IMR-90 (cell line): Measurements from ENCODE around the gene CLDN6. TPM values are rescaled to one million over a fixed set of nuclear protein-coding genes. Genes with fewer than 3 reads are reported as not detected.

Source experiments
- ATAC-seq: fragments of 200-7000 bp; cut with Tn5 transposase; 2 replicates; pipeline ENCODE4 v1.9.1; 2020; ENCODE audit warnings: low read depth, mild to moderate bottlenecking, moderate library complexity
- Bru-seq: library from RNA; stranded (reverse); fragments of 400-500 nt; gene quantifications from one replicate; lab custom pipeline; 2021; lab: Mats Ljungman, UMichigan
- BruChase-seq, 2 experiments: library from RNA; stranded (reverse); fragments of 400-500 nt; gene quantifications; one replicate each; lab custom pipeline; 2021; lab: Mats Ljungman, UMichigan
- BruUV-seq: library from RNA; stranded (reverse); fragments of 400-500 nt; replicated peaks from 2 replicates; lab custom pipeline; 2021; lab: Mats Ljungman, UMichigan
- CTCF ChIA-PET: fragments of 300-600 bp; formaldehyde crosslinking; extraction: SDS; loops from one replicate; lab custom pipeline; 2021; ENCODE audit warnings: antibody characterized with exemption; lab: Yijun Ruan, JAX
- POLR2A ChIA-PET: fragments of 300-600 bp; sonication (Branson Sonifier 250); formaldehyde crosslinking; loops from one replicate; lab custom pipeline; 2022; ENCODE audit warnings: antibody characterized with exemption; ENCODE audit not compliant: unreplicated experiment; lab: Charles Lee
- DNase-seq: peaks from one replicate; pipeline ENCODE4 v3.0.0; 2013
- H2AFZ ChIP-seq: replicated peaks from 2 replicates; pipeline ENCODE3; 2013; ENCODE audit warnings: low read length, mild to moderate bottlenecking; ENCODE audit not compliant: poor library complexity
- H2AK5ac ChIP-seq: 2 replicates; pipeline ENCODE4 v1.6.1; 2013; ENCODE audit warnings: low read depth, low read length, inconsistent platforms
- H2AK9ac ChIP-seq: replicated peaks from 2 replicates; pipeline ENCODE3; 2013; ENCODE audit warnings: mild to moderate bottlenecking, low read depth, low read length, moderate library complexity; ENCODE audit not compliant: poor library complexity
- H2BK120ac ChIP-seq: 2 replicates; pipeline ENCODE4 v1.6.1; 2013; ENCODE audit warnings: low read depth, low read length, inconsistent platforms
- H2BK15ac ChIP-seq: 3 replicates; pipeline ENCODE4 v1.6.1; 2013; ENCODE audit warnings: low read depth, low read length, inconsistent platforms
- H2BK20ac ChIP-seq: 2 replicates; pipeline ENCODE4 v1.6.1; 2013; ENCODE audit warnings: low read depth, mild to moderate bottlenecking, inconsistent platforms, low read length, moderate library complexity
- H2BK5ac ChIP-seq: 2 replicates; pipeline ENCODE4 v1.6.1; 2013; ENCODE audit warnings: mild to moderate bottlenecking, low read depth, low read length, inconsistent platforms; ENCODE audit not compliant: poor library complexity, severe bottlenecking
- H3K14ac ChIP-seq: replicated peaks from 2 replicates; pipeline ENCODE4 v1.6.1; 2013; ENCODE audit warnings: low read depth, low read length, inconsistent platforms
- H3K18ac ChIP-seq: 2 replicates; pipeline ENCODE4 v1.6.1; 2013; ENCODE audit warnings: low read depth, low read length, control low read depth
- H3K23ac ChIP-seq: 2 replicates; pipeline ENCODE4 v1.6.1; 2013; ENCODE audit warnings: low read depth, low read length, inconsistent platforms
- H3K27ac ChIP-seq: 2 replicates; pipeline ENCODE4 v1.5.1; 2013; ENCODE audit warnings: mild to moderate bottlenecking, control low read depth, low read length; ENCODE audit not compliant: insufficient read depth
- H3K27me3 ChIP-seq: 2 replicates; pipeline ENCODE4 v1.6.1; 2013; ENCODE audit warnings: low read length; ENCODE audit not compliant: control insufficient read depth, insufficient read depth
- H3K36me3 ChIP-seq: 2 replicates; pipeline ENCODE4 v1.6.1; 2013; ENCODE audit warnings: low read length, mixed read lengths; ENCODE audit not compliant: control insufficient read depth, insufficient read depth
- H3K4ac ChIP-seq: 2 replicates; pipeline ENCODE4 v1.6.1; 2013; ENCODE audit warnings: low read depth, low read length, inconsistent platforms
- H3K4me1 ChIP-seq: 2 replicates; pipeline ENCODE4 v1.6.1; 2013; ENCODE audit warnings: low read length, mixed read lengths; ENCODE audit not compliant: control insufficient read depth, insufficient read depth
- H3K4me2 ChIP-seq: 2 replicates; pipeline ENCODE4 v1.6.1; 2013; ENCODE audit warnings: low read depth, mild to moderate bottlenecking, control low read depth, low read length, moderate library complexity
- H3K4me3 ChIP-seq: 2 replicates; pipeline ENCODE4 v1.5.1; 2013; ENCODE audit warnings: low read depth, mild to moderate bottlenecking, control low read depth, low read length, moderate library complexity; ENCODE audit not compliant: insufficient read depth
- H3K56ac ChIP-seq: 2 replicates; pipeline ENCODE4 v1.6.1; 2013; ENCODE audit warnings: low read length, inconsistent platforms; ENCODE audit not compliant: insufficient read depth; ENCODE audit errors: extremely low read depth
- H3K79me1 ChIP-seq, 2 experiments: 2 replicates each; pipeline ENCODE4 v1.6.1; 2013; ENCODE audit warnings: low read length in 2 of 2, inconsistent platforms in 1 of 2, low read depth in 1 of 2
- H3K9ac ChIP-seq: 2 replicates; pipeline ENCODE4 v1.6.1; 2013; ENCODE audit warnings: low read depth, low read length, control low read depth
- H3K9me1 ChIP-seq: 2 replicates; pipeline ENCODE4 v1.6.1; 2013; ENCODE audit warnings: low read length, inconsistent platforms; ENCODE audit not compliant: insufficient read depth
- H3K9me3 ChIP-seq: 2 replicates; pipeline ENCODE4 v1.6.1; 2013; ENCODE audit warnings: low read length; ENCODE audit not compliant: control insufficient read depth, insufficient read depth
- H4K20me1 ChIP-seq: 2 replicates; pipeline ENCODE4 v1.6.1; 2013; ENCODE audit warnings: low read length, inconsistent platforms; ENCODE audit not compliant: insufficient read depth
- H4K5ac ChIP-seq: 2 replicates; pipeline ENCODE4 v1.6.1; 2013; ENCODE audit warnings: mild to moderate bottlenecking, low read depth, low read length, control low read depth
- H4K8ac ChIP-seq, 2 experiments: 2 replicates each; pipeline ENCODE4 v1.6.1; 2013; ENCODE audit warnings: low read depth in 2 of 2, low read length in 2 of 2, control low read depth in 1 of 2, inconsistent platforms in 1 of 2
- H4K91ac ChIP-seq: 2 replicates; pipeline ENCODE4 v1.6.1; 2013; ENCODE audit warnings: low read depth, low read length, inconsistent platforms; ENCODE audit not compliant: insufficient read depth
- CTCF ChIP-seq: conservative IDR thresholded peaks from 2 replicates; pipeline ENCODE4 v1.5.1; 2012; ENCODE audit warnings: mild to moderate bottlenecking, low read depth, low read length, improper control_type of control experiment
- MAFK ChIP-seq: IDR thresholded peaks from 2 replicates; pipeline ENCODE4 v1.6.1; 2012; ENCODE audit warnings: low read depth, low read length, improper control_type of control experiment
- WGBS, 2 experiments: methylation state at CpG; one replicate each; pipeline versions ENCODE4 v1.1.5 to v1.1.7; 2013; ENCODE audit warnings: missing lambda C conversion rate in 2 of 2; ENCODE audit not compliant: insufficient read length in 1 of 2; ENCODE audit errors: extremely low coverage in 2 of 2; 5-methylcytosine and 5-hydroxymethylcytosine counted together
- dilution Hi-C: fragments of 300-500 bp; cut with HindIII; formaldehyde crosslinking; loops from one replicate; pipeline ENCODE4 v1.14.3; 2018; ENCODE audit warnings: low sequenced_read_pairs; ENCODE audit not compliant: unreplicated experiment
- in situ Hi-C: fragments of 300-500 bp; cut with MboI; formaldehyde crosslinking; loops from 3 replicates; pipeline ENCODE4 v1.14.3; 2019; ENCODE audit warnings: low sequenced_read_pairs, inconsistent platforms, mixed read lengths
- intact Hi-C: fragments of 100-400 bp; cut with micrococcal nuclease; formaldehyde crosslinking; loops from 2 replicates; pipeline ENCODE4 v1.10.0; 2022
- long read RNA-seq: library from polyadenylated mRNA; unstranded; transcript quantifications from one replicate; pipeline ENCODE4 v2.0.0, GENCODE V29; 2021; ENCODE audit not compliant: unreplicated experiment
- polyA plus RNA-seq, 3 experiments: library from polyadenylated mRNA; depleted of rRNA; stranded (reverse); fragments of >200 nt; gene quantifications; 2 replicates each; pipeline ENCODE4 v1.2.3, GENCODE V29; 2012; ENCODE audit warnings: low replicate concordance in 1 of 3
- total RNA-seq: library from RNA; depleted of rRNA; stranded (reverse); fragments of >200 nt; gene quantifications from 2 replicates; pipeline ENCODE4 v1.2.3, GENCODE V29; 2012; rRNA removed

CLDN6 gene
- total RNA-seq, result not detected in 2 replicates
- polyA plus RNA-seq (2012; rRNA removed), result 0.07 and 0.14 TPM in 2 replicates
- 0.16 TPM in 2 replicates for polyA plus RNA-seq (2012; cell fraction: cytosol; rRNA removed)
- polyA plus RNA-seq (2012; cell fraction: nucleus; rRNA removed; ENCODE audit: low replicate concordance), result 0.31 and 0.32 TPM in 2 replicates
- Bru-seq, nascent RNA, result percentile 16 among the genes with signal in this experiment
- percentile 30 among the genes with signal in this experiment for BruChase-seq, experiment 1, labeled RNA remaining after a 6-hour chase
- percentile 31 among the genes with signal in this experiment for BruChase-seq, experiment 2, labeled RNA remaining after a 2-hour chase
- long read RNA-seq, result 0 reads

GRCh38 chr16:3017794-3018506, at the start of gene CLDN6:
Gene CLDN6 (minus strand): TSS chr16:3018183. CDS start chr16:3016021, 2,162 bp downstream.
- H2BK5ac ChIP-seq, result no peak within 1 kb of the TSS
- no peak for DNase-seq
- no peak within 1 kb of the TSS for H2BK120ac ChIP-seq
- H3K9me1 ChIP-seq, result no peaks in the 10 kb centered on the region
- no peak within 1 kb of the TSS for H3K14ac ChIP-seq
- H3K9ac ChIP-seq, result no peak within 1 kb of the TSS
- H2BK20ac ChIP-seq, result no peak within 1 kb of the TSS
- H3K27ac ChIP-seq, result no peak within 1 kb of the TSS
- ChIA-PET CTCF (no interaction called here), POLR2A (no interaction called here)
- no peak within 1 kb of the TSS for H3K4me2 ChIP-seq
- TF ChIP-seq MAFK (no peak), CTCF (0 out of 2 replicates have a peak, but pooled peaks have one; percentile 19)
- peaks cover 10% of the 10 kb centered on the region for H3K36me3 ChIP-seq
- 0 out of 2 replicates have a peak within 1 kb of the TSS, but pooled peaks have one; percentile 43 for H2AK5ac ChIP-seq
- H2BK15ac ChIP-seq, result no peak within 1 kb of the TSS
- intact Hi-C loops, result no loop called here
- WGBS, 2 experiments, result no CpG with 5 or more reads among the region's 52 CpGs
- H3K23ac ChIP-seq, result no peak within 1 kb of the TSS
- peaks cover 16% of the 10 kb centered on the region for H3K27me3 ChIP-seq
- H4K91ac ChIP-seq, result no peak within 1 kb of the TSS
- no peaks in the 10 kb centered on the region for H3K9me3 ChIP-seq
- peak within 1 kb of the TSS; percentile 42 for H2AK9ac ChIP-seq
- in situ Hi-C loops, result no loop called here
- H4K20me1 ChIP-seq, result peaks cover 28% of the 10 kb centered on the region
- H3K56ac ChIP-seq, result no peak within 1 kb of the TSS
- H2AFZ ChIP-seq, result peak within 1 kb of the TSS; percentile 53
- no peak within 1 kb of the TSS for H3K18ac ChIP-seq
- no TSS peak for BruUV-seq
- H4K5ac ChIP-seq, result no peak within 1 kb of the TSS
- dilution Hi-C loops, result no loop called here
- no peak for ATAC-seq
- peaks cover 0 to 17% of the 10 kb centered on the region in 2 experiments; a peak in 2 of 4 replicates for H3K79me1 ChIP-seq
- H3K4me1 ChIP-seq, result peaks cover 8% of the 10 kb centered on the region
- H4K8ac ChIP-seq, result no peak within 1 kb of the TSS
- H3K4ac ChIP-seq, result no peak within 1 kb of the TSS
- no peak within 1 kb of the TSS for H3K4me3 ChIP-seq
